ENCODE measurements around the gene CACNA2D1. TPM values are rescaled to one million over a fixed set of nuclear protein-coding genes. Genes with fewer than 3 reads are reported as not detected.

CACNA2D1 gene
- total and polyA plus RNA-seq, 8 donors, result 10.7 to 20.8 (median 16.6) TPM

GRCh38 chr7:82318786-82319185 lies 124.8 kb downstream of the CACNA2D1 start:
- H3K4me1 ChIP-seq, result no peaks in the 10 kb centered on the region
- H3K9me3 ChIP-seq, result no peaks in the 10 kb centered on the region
- ATAC-seq (no peak), DNase-seq (no peak)
- no peak overlapping the region for H3K4me3 ChIP-seq
- no peaks in the 10 kb centered on the region for H3K36me3 ChIP-seq
- H3K27ac ChIP-seq, result no peak overlapping the region
- no peaks in the 10 kb centered on the region for H3K27me3 ChIP-seq
- intact Hi-C loops (cut with DNase I), result no loop called here
- no peak for TF ChIP-seq CTCF (IDR thresholded peaks at IDR 0.05)

GRCh38 chr7:82317760-82318159 lies 125.8 kb downstream of the CACNA2D1 start:
- Histone ChIP-seq H3K27ac (no peak overlapping the region), H3K27me3 (no peaks in the 10 kb centered on the region), H3K9me3 (no peaks in the 10 kb centered on the region), H3K4me3 (no peak overlapping the region), H3K4me1 (no peaks in the 10 kb centered on the region), H3K36me3 (no peaks in the 10 kb centered on the region)
- no peak for TF ChIP-seq CTCF (IDR thresholded peaks at IDR 0.05)
- intact Hi-C loops (cut with DNase I), result no loop called here
- ATAC-seq (no peak), DNase-seq (no peak)

DNA sequence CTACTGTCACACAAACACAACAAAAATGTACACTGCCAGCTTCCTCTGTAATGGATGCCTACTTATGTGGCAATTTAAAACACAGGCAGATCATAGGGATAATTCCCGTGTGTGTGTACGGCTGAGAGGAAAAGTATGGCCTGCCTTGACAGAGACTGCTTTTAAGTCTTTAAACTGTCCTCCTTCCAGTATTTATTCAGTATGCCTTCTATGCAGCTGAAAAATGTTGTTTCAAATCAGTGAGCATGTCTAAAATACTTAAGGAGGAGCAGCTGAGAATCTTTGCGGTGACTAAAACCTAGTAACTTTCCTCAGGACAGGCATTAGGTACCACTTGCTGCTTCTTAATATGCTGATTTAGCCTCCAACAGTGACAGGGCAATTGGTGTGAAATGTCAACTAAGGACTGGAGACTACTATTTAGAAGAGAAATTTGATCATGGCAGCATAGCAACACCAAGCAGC lies 126.3 kb downstream of the CACNA2D1 start:
- H3K4me1 ChIP-seq, result no peaks in the 10 kb centered on the region
- no peak overlapping the region for H3K4me3 ChIP-seq
- intact Hi-C loops (cut with DNase I), result no loop called here
- H3K36me3 ChIP-seq, result no peaks in the 10 kb centered on the region
- no peaks in the 10 kb centered on the region for H3K9me3 ChIP-seq
- H3K27ac ChIP-seq, result no peak overlapping the region
- TF ChIP-seq CTCF (IDR thresholded peaks at IDR 0.05), result no peak
- DNase-seq (no peak), ATAC-seq (no peak)
- no peaks in the 10 kb centered on the region for H3K27me3 ChIP-seq

- no peak for TF ChIP-seq CTCF (IDR thresholded peaks at IDR 0.05)
- H3K9me3 ChIP-seq, result peaks cover 0 to 5% of the 10 kb centered on the region in 2 donors
- ATAC-seq, result no peak
- no peak overlapping the region for H3K27ac ChIP-seq
- H3K27me3 ChIP-seq, result no peaks in the 10 kb centered on the region
- no peak for DNase-seq
- no peaks in the 10 kb centered on the region for H3K4me1 ChIP-seq
- no peak overlapping the region for H3K4me3 ChIP-seq
- intact Hi-C loops (cut with DNase I), result no loop called here
- H3K36me3 ChIP-seq, result no peaks in the 10 kb centered on the region
These were observed 130.3 kb downstream of the CACNA2D1 start for GRCh38 chr7:82313269-82313668.

DNA sequence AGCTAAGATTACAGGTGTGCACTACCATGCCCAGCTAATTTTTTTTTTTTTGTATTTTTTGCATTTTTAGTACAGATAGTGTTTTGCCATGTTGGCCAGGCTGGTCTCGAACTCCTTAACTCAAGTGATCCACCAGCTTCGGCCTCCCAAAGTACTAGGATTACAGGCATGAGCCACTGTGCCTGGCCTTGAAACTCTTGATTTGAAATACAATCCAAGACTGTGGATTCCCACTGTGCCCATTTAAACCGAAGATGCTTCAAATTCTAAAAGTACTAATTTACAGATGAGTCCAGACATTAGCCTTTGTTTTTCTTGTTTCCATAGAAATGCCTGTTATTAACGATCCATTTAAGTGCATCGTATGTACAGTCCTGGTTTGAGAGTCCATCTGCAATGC lies 130.9 kb downstream of the CACNA2D1 start:
- DNase-seq, result no peak
- no peak for TF ChIP-seq CTCF (IDR thresholded peaks at IDR 0.05)
- no peak overlapping the region for H3K27ac ChIP-seq
- H3K27me3 ChIP-seq, result no peaks in the 10 kb centered on the region
- no peak for ATAC-seq
- peaks cover 0 to 5% of the 10 kb centered on the region in 2 donors for H3K9me3 ChIP-seq
- H3K4me1 ChIP-seq, result no peaks in the 10 kb centered on the region
- no peak overlapping the region for H3K4me3 ChIP-seq
- intact Hi-C loops (cut with DNase I), result no loop called here
- H3K36me3 ChIP-seq, result no peaks in the 10 kb centered on the region
